OCI-LY7 (cell line): ENCODE data around the gene CPA1. TPM values are rescaled to one million over a fixed set of nuclear protein-coding genes. Genes with fewer than 3 reads are reported as not detected.

Experiments used
- BruUV-seq: library from RNA; stranded (reverse); fragments of 400-500 nt; replicated peaks from 2 replicates; lab custom pipeline; 2021; lab: Mats Ljungman, UMichigan
- CTCF ChIA-PET: fragments of 300-600 bp; sonication (Branson Sonifier 250); formaldehyde crosslinking; loops from one replicate; lab custom pipeline; 2022; ENCODE audit warnings: antibody characterized with exemption; ENCODE audit not compliant: unreplicated experiment; lab: Charles Lee
- POLR2A ChIA-PET: fragments of 300-600 bp; sonication (Branson Sonifier 250); formaldehyde crosslinking; loops from one replicate; lab custom pipeline; 2022; ENCODE audit warnings: antibody characterized with exemption; lab: Charles Lee
- DNase-seq: peaks from one replicate; pipeline ENCODE4 v3.0.0-alpha.2; 2015; ENCODE audit warnings: low spot score
- H2AFZ ChIP-seq: fragments of 200-600 bp; sonication (generic), shearing (Covaris generic); 2 replicates; pipeline ENCODE4 v1.6.1; 2014; ENCODE audit warnings: mild to moderate bottlenecking, antibody characterized with exemption, low read length, moderate library complexity
- H3K27ac ChIP-seq: fragments of 200-600 bp; sonication (generic); 2 replicates; pipeline ENCODE4 v1.5.1; 2014; ENCODE audit warnings: mixed run types, low read depth, mild to moderate bottlenecking, moderate library complexity, low read length, inconsistent platforms; ENCODE audit not compliant: poor library complexity, severe bottlenecking
- H3K36me3 ChIP-seq: fragments of 200-600 bp; sonication (generic); 2 replicates; pipeline ENCODE4 v1.6.1; 2014; ENCODE audit warnings: mild to moderate bottlenecking, antibody characterized with exemption, low read length, moderate library complexity, mixed read lengths; ENCODE audit not compliant: insufficient read depth
- H3K4me1 ChIP-seq: fragments of 200-600 bp; sonication (generic); 2 replicates; pipeline ENCODE4 v1.5.1; 2014; ENCODE audit warnings: mild to moderate bottlenecking, low read length; ENCODE audit not compliant: insufficient read depth, poor library complexity, severe bottlenecking
- H3K4me2 ChIP-seq: fragments of 200-600 bp; sonication (generic); 2 replicates; pipeline ENCODE4 v1.6.1; 2014; ENCODE audit warnings: mild to moderate bottlenecking, low read length
- H3K4me3 ChIP-seq: fragments of 200-600 bp; sonication (generic); 2 replicates; pipeline ENCODE4 v1.5.1; 2014; ENCODE audit warnings: mild to moderate bottlenecking, low read depth, low read length; ENCODE audit not compliant: poor library complexity, severe bottlenecking
- H3K79me2 ChIP-seq: fragments of 200-600 bp; sonication (generic); 2 replicates; pipeline ENCODE4 v1.6.1; 2016; ENCODE audit warnings: low read depth, mild to moderate bottlenecking, low read length, moderate library complexity, mixed read lengths; ENCODE audit not compliant: insufficient read depth
- H3K9me2 ChIP-seq: fragments of 200-600 bp; sonication (generic); 2 replicates; pipeline ENCODE4 v1.6.1; 2016; ENCODE audit warnings: mild to moderate bottlenecking, low read length, mixed read lengths; ENCODE audit not compliant: insufficient read depth
- H3K9me3 ChIP-seq: fragments of 200-600 bp; sonication (generic); 2 replicates; pipeline ENCODE4 v1.6.1; 2014; ENCODE audit warnings: mild to moderate bottlenecking, mixed run types, low read length, mixed read lengths
- H4K20me1 ChIP-seq: fragments of 200-600 bp; sonication (generic); 2 replicates; pipeline ENCODE4 v1.6.1; 2014; ENCODE audit warnings: mild to moderate bottlenecking, antibody characterized with exemption, low read length, moderate library complexity, mixed read lengths; ENCODE audit not compliant: insufficient read depth
- CTCF ChIP-seq: fragments of 200-600 bp; sonication (generic); conservative IDR thresholded peaks from 2 replicates; pipeline ENCODE4 v1.5.1; 2014; ENCODE audit warnings: mild to moderate bottlenecking, antibody characterized with exemption, low read length, moderate library complexity, mixed read lengths
- EZH2phosphoT487 ChIP-seq: fragments of 200-600 bp; sonication (generic); IDR thresholded peaks from 2 replicates; pipeline ENCODE4 v1.6.1; 2018; ENCODE audit warnings: low read depth, borderline replicate concordance, mild to moderate bottlenecking, mixed run types, antibody characterized with exemption, low read length, moderate library complexity, mixed read lengths
- intact Hi-C: fragments of 100-400 bp; cut with micrococcal nuclease; formaldehyde crosslinking; loops from one replicate; pipeline ENCODE4 v1.10.0; 2022; ENCODE audit not compliant: unreplicated experiment
- total RNA-seq, 2 experiments: library from RNA; depleted of rRNA in 1 of 2; stranded (reverse); fragments of >200 nt in 1 of 2; shearing (Covaris generic) in 1 of 2; gene quantifications; 2 replicates each; pipeline ENCODE4 v1.2.3, GENCODE V29; 2014 to 2022

Gene CPA1
- total RNA-seq, 2 experiments from 2014 or later = not detected

GRCh38 chr7:130349911-130350782 is 30.1 kb upstream of the CPA1 start:
- Histone ChIP-seq H3K4me1 (no peaks in the 10 kb centered on the region), H3K9me2 (no peaks in the 10 kb centered on the region), H3K36me3 (no peaks in the 10 kb centered on the region), H2AFZ (no peak overlapping the region), H3K9me3 (no peaks in the 10 kb centered on the region), H3K4me3 (no peak overlapping the region), H4K20me1 (no peaks in the 10 kb centered on the region), H3K79me2 (no peaks in the 10 kb centered on the region), H3K27ac (no peak overlapping the region), H3K4me2 (no peak overlapping the region)
- ChIA-PET POLR2A (interaction anchor here (0.6 kb wide), 1 partner anchor 404 kb away, joined by 6 read pairs; no protein-coding TSS in a partner anchor), CTCF (no interaction called here)
- no peak for DNase-seq
- intact Hi-C loops = no loop called here
- no TSS peak for BruUV-seq
- TF ChIP-seq EZH2phosphoT487 = no peak
- no peak for TF ChIP-seq CTCF

- H4K20me1 ChIP-seq = no peaks in the 10 kb centered on the region
- intact Hi-C loops = no loop called here
- ChIA-PET POLR2A (interaction anchor here (0.6 kb wide), 1 partner anchor 96 kb away, joined by 3 read pairs; no protein-coding TSS in a partner anchor), CTCF (no interaction called here)
- no peaks in the 10 kb centered on the region for H3K36me3 ChIP-seq
- no peak for DNase-seq
- H3K9me2 ChIP-seq = no peaks in the 10 kb centered on the region
- H3K4me1 ChIP-seq = no peaks in the 10 kb centered on the region
- H3K9me3 ChIP-seq = no peaks in the 10 kb centered on the region
- no TSS peak for BruUV-seq
- no peak overlapping the region for H3K4me3 ChIP-seq
- no peak for TF ChIP-seq CTCF
- no peak for TF ChIP-seq EZH2phosphoT487
- H3K79me2 ChIP-seq = no peaks in the 10 kb centered on the region
- no peak overlapping the region for H3K27ac ChIP-seq
- H2AFZ ChIP-seq = no peak overlapping the region
- peak overlapping the region; percentile 12; the same call in 1 of the 2 replicates for H3K4me2 ChIP-seq
These were observed 29.1 kb upstream of the CPA1 start for GRCh38 chr7:130350945-130351790.
